HL-60/S4 treated with phorbol 12-myristate 13-acetate at 8.2 ng/mL for 4 days and 3 days (cell line): ENCODE results near the gene SRL.

Experiments used
- in situ Hi-C: fragments of 300-500 bp; cut with MboI; formaldehyde crosslinking; loops from 2 replicates; pipeline ENCODE4 v1.15.0; 2022; ENCODE audit warnings: low sequenced_read_pairs

SRL gene

GRCh38 chr16:4202615-4203345 lies 39.1 kb downstream of the SRL start:
- in situ Hi-C loops: no loop called here

- in situ Hi-C loops: no loop called here
Observed at GRCh38 chr16:4200781-4201137, 41.1 kb downstream of the SRL start.

GRCh38 chr16:4200000-4200780 lies 41.7 kb downstream of the SRL start:
- in situ Hi-C loops: no loop called here

- in situ Hi-C loops: no loop called here
Observed at GRCh38 chr16:4198816-4199215, 43.1 kb downstream of the SRL start.

GRCh38 chr16:4194661-4195060 lies 47.2 kb downstream of the SRL start:
- in situ Hi-C loops: no loop called here

GRCh38 chr16:4193920-4194319 lies 48.0 kb downstream of the SRL start:
- in situ Hi-C loops: no loop called here

GRCh38 chr16:4192206-4192605 lies 49.7 kb downstream of the SRL start:
- in situ Hi-C loops: no loop called here

GRCh38 chr16:4190712-4191333 lies 51.1 kb downstream of the SRL start:
- in situ Hi-C loops: no loop called here

GRCh38 chr16:4190086-4190485 lies 51.8 kb downstream of the SRL start:
- in situ Hi-C loops: no loop called here

- in situ Hi-C loops: no loop called here
Observed at GRCh38 chr16:4184038-4184702, 57.7 kb downstream of the SRL start.

- in situ Hi-C loops: no loop called here
Observed at GRCh38 chr16:4183237-4184037, 58.4 kb downstream of the SRL start.

GRCh38 chr16:4182581-4183236 lies 59.2 kb downstream of the SRL start:
- in situ Hi-C loops: no loop called here

GRCh38 chr16:4180511-4180910 lies 61.4 kb downstream of the SRL start:
- in situ Hi-C loops: no loop called here

- in situ Hi-C loops: no loop called here
Observed at GRCh38 chr16:4179763-4180260, 62.1 kb downstream of the SRL start.

GRCh38 chr16:4179020-4179419 lies 62.9 kb downstream of the SRL start:
- in situ Hi-C loops: no loop called here

- in situ Hi-C loops: no loop called here
Observed at GRCh38 chr16:4178468-4179010, 63.3 kb downstream of the SRL start.

GRCh38 chr16:4176906-4177417 lies 64.9 kb downstream of the SRL start:
- in situ Hi-C loops: no loop called here

- in situ Hi-C loops: no loop called here
Observed at GRCh38 chr16:4175849-4176248, 66.0 kb downstream of the SRL start.

- in situ Hi-C loops: no loop called here
Observed at GRCh38 chr16:4172070-4172469, 69.8 kb downstream of the SRL start.
